IMR-90 (cell line): Measurements from ENCODE around the gene UCKL1.

Source experiments
- BHLHE40 ChIP-seq: fragments of 150-350 bp; IDR thresholded peaks from 2 replicates; pipeline ENCODE4 v1.6.1; 2016; ENCODE audit warnings: mild to moderate bottlenecking, low read depth, low read length
- CEBPB ChIP-seq: IDR thresholded peaks from 2 replicates; pipeline ENCODE4 v1.6.1; 2012; ENCODE audit warnings: low read depth, low read length, improper control_type of control experiment
- CTCF ChIP-seq: conservative IDR thresholded peaks from 2 replicates; pipeline ENCODE4 v1.5.1; 2012; ENCODE audit warnings: mild to moderate bottlenecking, low read depth, low read length, improper control_type of control experiment
- ELK1 ChIP-seq: fragments of 150-350 bp; IDR thresholded peaks from 2 replicates; pipeline ENCODE4 v1.6.1; 2016; ENCODE audit warnings: low read depth, mild to moderate bottlenecking, low read length, moderate library complexity, borderline replicate concordance
- FOS ChIP-seq: fragments of 150-350 bp; IDR thresholded peaks from 2 replicates; pipeline ENCODE4 v1.6.1; 2016; ENCODE audit warnings: low read depth, low read length
- MAZ ChIP-seq: IDR thresholded peaks from 2 replicates; pipeline ENCODE4 v1.6.1; 2012; ENCODE audit warnings: low read depth, mild to moderate bottlenecking, low read length, improper control_type of control experiment, moderate library complexity, borderline replicate concordance
- MXI1 ChIP-seq: IDR thresholded peaks from 2 replicates; pipeline ENCODE4 v1.6.1; 2012; ENCODE audit warnings: low read depth, mild to moderate bottlenecking, low read length, moderate library complexity, borderline replicate concordance
- NFE2L2 ChIP-seq: fragments of 150-350 bp; IDR thresholded peaks from 2 replicates; pipeline ENCODE4 v1.6.1; 2016; ENCODE audit warnings: low read depth, mild to moderate bottlenecking, low read length
- POLR2A ChIP-seq: IDR thresholded peaks from 2 replicates; pipeline ENCODE4 v1.6.1; 2012; ENCODE audit warnings: mild to moderate bottlenecking, low read depth, low read length
- RCOR1 ChIP-seq: IDR thresholded peaks from 2 replicates; pipeline ENCODE4 v1.6.1; 2012; ENCODE audit warnings: mild to moderate bottlenecking, low read length, improper control_type of control experiment; ENCODE audit not compliant: insufficient replicate concordance
- RFX5 ChIP-seq: IDR thresholded peaks from 2 replicates; pipeline ENCODE4 v1.8.0; 2012; ENCODE audit warnings: low read depth, mild to moderate bottlenecking, low read length, moderate library complexity
- SMC3 ChIP-seq: fragments of 150-350 bp; IDR thresholded peaks from 2 replicates; pipeline ENCODE4 v1.6.1; 2016; ENCODE audit warnings: low read depth, mild to moderate bottlenecking, antibody characterized with exemption, low read length, moderate library complexity
- USF2 ChIP-seq: fragments of 150-350 bp; IDR thresholded peaks from 2 replicates; pipeline ENCODE4 v1.6.1; 2017; ENCODE audit warnings: mild to moderate bottlenecking, antibody characterized with exemption, low read length, low read depth

- TF ChIP-seq CTCF, result no peak
- no peak for TF ChIP-seq MAZ
- TF ChIP-seq POLR2A, result no peak
- TF ChIP-seq FOS, result no peak
- no peak for TF ChIP-seq CEBPB
- TF ChIP-seq RCOR1, result no peak
- TF ChIP-seq NFE2L2, result no peak
- TF ChIP-seq MXI1, result no peak
- TF ChIP-seq RFX5, result no peak
- TF ChIP-seq USF2, result no peak
- TF ChIP-seq ELK1, result no peak
- no peak for TF ChIP-seq BHLHE40
- no peak for TF ChIP-seq SMC3
Measured at GRCh38 chr20:63945031-63945658, 11.1 kb downstream of the UCKL1 start.
